ENCODE data around the gene DST. TPM values are rescaled to one million over a fixed set of nuclear protein-coding genes. Genes with fewer than 3 reads are reported as not detected.

DST gene
- total and polyA plus RNA-seq, 2 of the 4 experiments (the other 2 are of a cell fraction): 97.7 to 452 TPM

GRCh38 chr6:56637640-56638039 lies 5.0 kb downstream of the DST start:
- no peak overlapping the region for H3K18ac ChIP-seq (ENCODE audit: low read depth, low read length)
- peaks cover 25% of the 10 kb centered on the region for H3K36me3 ChIP-seq (ENCODE audit: control insufficient read depth, insufficient read depth, low read length)
- ChIA-PET CTCF (interaction anchor here (0.8 to 3.0 kb wide), 3 partner anchors 53 to 214 kb away, joined by 3 to 11 read pairs (median 3); no protein-coding TSS in a partner anchor), POLR2A (ENCODE audit: unreplicated experiment) (no interaction called here)
- no peak overlapping the region for H3K4me3 ChIP-seq (ENCODE audit: insufficient read depth, low read depth, low read length)
- H3K27me3 ChIP-seq (ENCODE audit: control insufficient read depth, insufficient read depth, low read length): no peaks in the 10 kb centered on the region
- no peak overlapping the region for H2AK5ac ChIP-seq (ENCODE audit: low read depth, low read length)
- no peak overlapping the region for H3K27ac ChIP-seq (ENCODE audit: insufficient read depth, low read length)
- no peak overlapping the region for H3K4me2 ChIP-seq (ENCODE audit: low read depth, low read length)
- H2BK20ac ChIP-seq (ENCODE audit: low read depth, low read length): no peak overlapping the region
- intact Hi-C loops (cut with micrococcal nuclease) (loop anchor here (1.0 to 5.0 kb wide), 3 partner anchors 56 to 685 kb away; no protein-coding TSS in a partner anchor), in situ Hi-C loops (cut with MboI; ENCODE audit: low sequenced_read_pairs) (loop anchor here (25.0 kb wide), 1 partner anchor 675 kb away; the partner anchor contains the start of gene PRIM2), dilution Hi-C loops (cut with HindIII; ENCODE audit: low sequenced_read_pairs, unreplicated experiment) (no loop called here)
- no peak overlapping the region for H3K9ac ChIP-seq (ENCODE audit: low read depth, low read length)
- H3K23ac ChIP-seq (ENCODE audit: low read depth, low read length): no peak overlapping the region
- no CpG with 5 or more reads among the region's 2 CpGs for WGBS, 2 experiments (ENCODE audit: extremely low coverage in 2 of 2, insufficient read length in 1 of 2)
- no peaks in the 10 kb centered on the region for H4K20me1 ChIP-seq (ENCODE audit: insufficient read depth, low read length)
- no peak overlapping the region for H4K8ac ChIP-seq (ENCODE audit: low read depth in 2 of 2, low read length in 2 of 2)
- H2BK5ac ChIP-seq (ENCODE audit: low read depth, low read length, poor library complexity, severe bottlenecking): no peak overlapping the region
- no peak overlapping the region for H2AFZ ChIP-seq (replicated peaks; ENCODE audit: low read length, poor library complexity)
- peaks cover 5% of the 10 kb centered on the region for H3K4me1 ChIP-seq (ENCODE audit: control insufficient read depth, insufficient read depth, low read length)
- H3K4ac ChIP-seq (ENCODE audit: low read depth, low read length): no peak overlapping the region
- peaks cover 3% of the 10 kb centered on the region; the same call in 1 of the 2 replicates for H3K9me1 ChIP-seq (ENCODE audit: insufficient read depth, low read length)
- H3K79me1 ChIP-seq (ENCODE audit: low read depth in 1 of 2, low read length in 2 of 2): peaks cover 13% of the 10 kb centered on the region in 2 experiments
- no TSS peak for BruUV-seq (replicated peaks)
- no peak overlapping the region for H2BK15ac ChIP-seq (ENCODE audit: low read depth, low read length)
- no peak overlapping the region for H4K5ac ChIP-seq (ENCODE audit: low read depth, low read length)
- peak; percentile 80 for DNase-seq
- H3K56ac ChIP-seq (ENCODE audit: extremely low read depth, insufficient read depth, low read length): no peak overlapping the region
- H2BK120ac ChIP-seq (ENCODE audit: low read depth, low read length): no peak overlapping the region
- no peak overlapping the region for H2AK9ac ChIP-seq (replicated peaks; ENCODE audit: low read depth, low read length, poor library complexity)
- H3K9me3 ChIP-seq (ENCODE audit: control insufficient read depth, insufficient read depth, low read length): no peaks in the 10 kb centered on the region
- no peak overlapping the region for H4K91ac ChIP-seq (ENCODE audit: insufficient read depth, low read depth, low read length)
- TF ChIP-seq CHD1 (IDR thresholded peaks at IDR 0.05; ENCODE audit: low read depth, low read length): no peak
- TF ChIP-seq POLR2A (IDR thresholded peaks at IDR 0.05; ENCODE audit: low read depth, low read length): no peak
- no peak for TF ChIP-seq ELK1 (IDR thresholded peaks at IDR 0.05; ENCODE audit: borderline replicate concordance, low read depth, low read length)
- no peak for TF ChIP-seq FOS (IDR thresholded peaks at IDR 0.05; ENCODE audit: low read depth, low read length)
- no peak for TF ChIP-seq MAZ (IDR thresholded peaks at IDR 0.05; ENCODE audit: borderline replicate concordance, low read depth, low read length)
- TF ChIP-seq SMC3 (IDR thresholded peaks at IDR 0.05; ENCODE audit: low read depth, low read length): peak; percentile 75
- TF ChIP-seq NFE2L2 (IDR thresholded peaks at IDR 0.05; ENCODE audit: low read depth, low read length): no peak
- no peak for TF ChIP-seq RFX5 (IDR thresholded peaks at IDR 0.05; ENCODE audit: low read depth, low read length)
- peak; percentile 78 for TF ChIP-seq RAD21 (IDR thresholded peaks at IDR 0.05; ENCODE audit: low read length)
- TF ChIP-seq MAFK (IDR thresholded peaks at IDR 0.05; ENCODE audit: low read depth, low read length): 0 out of 2 replicates have a peak, but pooled peaks have one; percentile 9
- TF ChIP-seq BHLHE40 (IDR thresholded peaks at IDR 0.05; ENCODE audit: low read depth, low read length): no peak
- no peak for TF ChIP-seq CEBPB (IDR thresholded peaks at IDR 0.05; ENCODE audit: low read depth, low read length)
- no peak for TF ChIP-seq USF2 (IDR thresholded peaks at IDR 0.05; ENCODE audit: low read depth, low read length)
- peak; percentile 74 for TF ChIP-seq CTCF (conservative IDR thresholded peaks at IDR 0.05; ENCODE audit: low read depth, low read length)
- no peak for TF ChIP-seq MXI1 (IDR thresholded peaks at IDR 0.05; ENCODE audit: borderline replicate concordance, low read depth, low read length)
- no peak for TF ChIP-seq RCOR1 (IDR thresholded peaks at IDR 0.05; ENCODE audit: insufficient replicate concordance, low read length)
- ATAC-seq (ENCODE audit: low read depth): peak; percentile 81
- no peak overlapping the region for H3K14ac ChIP-seq (replicated peaks; ENCODE audit: low read depth, low read length)
